ENCODE data around the gene ATP10B.

- TF ChIP-seq USF2 (CRISPR knock-in tag; IDR thresholded peaks at IDR 0.05) (no peak), CTCF (IDR thresholded peaks at IDR 0.05) (no peak), ZNF263 (CRISPR knock-in tag; IDR thresholded peaks at IDR 0.05; ENCODE audit: low read depth) (no peak), NR3C1 (CRISPR knock-in tag; conservative IDR thresholded peaks at IDR 0.05; ENCODE audit: low read depth) (no peak), CREM (CRISPR knock-in tag; IDR thresholded peaks at IDR 0.05) (no peak), MAX (CRISPR knock-in tag; IDR thresholded peaks at IDR 0.05) (no peak), SMAD3 (CRISPR knock-in tag; IDR thresholded peaks at IDR 0.05; ENCODE audit: borderline replicate concordance) (no peak), GABPB1 (CRISPR knock-in tag; IDR thresholded peaks at IDR 0.05) (no peak)
Measured at GRCh38 chr5:160869989-160870521, 18.0 kb upstream of the ATP10B start.

All from WTC11 (cell line).